NT2/D1 (cell line): Measurements from ENCODE around the gene CLEC3B.

Source experiments
- DNase-seq: peaks from one replicate; pipeline ENCODE4 v3.0.0-alpha.2; 2011; ENCODE audit warnings: low read depth, low spot score
- H3K27me3 ChIP-seq: 2 replicates; pipeline ENCODE4 v1.6.0; 2011; ENCODE audit warnings: mild to moderate bottlenecking; ENCODE audit not compliant: insufficient read length, insufficient read depth
- H3K36me3 ChIP-seq: 2 replicates; pipeline ENCODE4 v1.6.1; 2011; ENCODE audit warnings: mild to moderate bottlenecking, low read length, mixed read lengths; ENCODE audit not compliant: insufficient read depth, insufficient read length
- H3K4me1 ChIP-seq: 2 replicates; pipeline ENCODE4 v1.5.1; 2011; ENCODE audit not compliant: insufficient read depth, insufficient read length
- H3K4me3 ChIP-seq: 2 replicates; pipeline ENCODE4 v1.5.1; 2011; ENCODE audit warnings: low read depth; ENCODE audit not compliant: insufficient read length
- H3K9ac ChIP-seq: 2 replicates; pipeline ENCODE4 v1.6.0; 2011; ENCODE audit warnings: low read depth; ENCODE audit not compliant: insufficient read length
- H3K9me3 ChIP-seq: 2 replicates; pipeline ENCODE4 v1.5.1; 2011; ENCODE audit warnings: mild to moderate bottlenecking, low read length; ENCODE audit not compliant: insufficient read depth
- SUZ12 ChIP-seq: IDR thresholded peaks from 2 replicates; pipeline ENCODE4 v1.6.1; 2011; ENCODE audit not compliant: insufficient read length, insufficient read depth; ENCODE audit errors: extremely low read depth
- YY1 ChIP-seq: IDR thresholded peaks from 2 replicates; pipeline ENCODE4 v1.6.1; 2011; ENCODE audit not compliant: insufficient read length, insufficient read depth
- ZNF274 ChIP-seq: IDR thresholded peaks from 2 replicates; pipeline ENCODE4 v1.6.1; 2011; ENCODE audit warnings: mild to moderate bottlenecking, low read depth, low read length

CLEC3B gene

GRCh38 chr3:45059132-45059531, 33.0 kb downstream of the CLEC3B start:
- DNase-seq, result no peak

GRCh38 chr3:45060165-45060892, 34.2 kb downstream of the CLEC3B start:
- Histone ChIP-seq H3K9ac (no peak overlapping the region), H3K36me3 (no peaks in the 10 kb centered on the region), H3K4me1 (peaks cover 3% of the 10 kb centered on the region), H3K9me3 (no peaks in the 10 kb centered on the region), H3K27me3 (peaks cover 13% of the 10 kb centered on the region), H3K4me3 (no peak overlapping the region)
- DNase-seq, result no peak
- TF ChIP-seq ZNF274 (no peak), YY1 (no peak), SUZ12 (no peak)

More at GRCh38 chr3:45059132-45059531, 33.0 kb downstream of the CLEC3B start:
- no peak overlapping the region for H3K9ac ChIP-seq
- no peak for TF ChIP-seq SUZ12
- no peak for TF ChIP-seq ZNF274
- TF ChIP-seq YY1, result no peak
- H3K9me3 ChIP-seq, result no peaks in the 10 kb centered on the region
- no peak overlapping the region for H3K4me3 ChIP-seq
- no peaks in the 10 kb centered on the region for H3K36me3 ChIP-seq
- H3K4me1 ChIP-seq, result peaks cover 3% of the 10 kb centered on the region
- H3K27me3 ChIP-seq, result peaks cover 13% of the 10 kb centered on the region

- H3K9ac ChIP-seq, result no peak overlapping the region
- no peak for DNase-seq
- no peaks in the 10 kb centered on the region for H3K4me1 ChIP-seq
- no peaks in the 10 kb centered on the region for H3K36me3 ChIP-seq
- no peaks in the 10 kb centered on the region for H3K9me3 ChIP-seq
- H3K27me3 ChIP-seq, result peaks cover 13% of the 10 kb centered on the region
- TF ChIP-seq YY1, result no peak
- H3K4me3 ChIP-seq, result no peak overlapping the region
Measured at GRCh38 chr3:45062697-45063070, 36.6 kb downstream of the CLEC3B start.

GRCh38 chr3:45064512-45065372, 38.6 kb downstream of the CLEC3B start:
- Histone ChIP-seq H3K36me3 (no peaks in the 10 kb centered on the region), H3K9me3 (no peaks in the 10 kb centered on the region), H3K27me3 (peaks cover 2% of the 10 kb centered on the region), H3K9ac (no peak overlapping the region), H3K4me3 (no peak overlapping the region), H3K4me1 (no peaks in the 10 kb centered on the region)
- TF ChIP-seq SUZ12, result no peak
- no peak for TF ChIP-seq ZNF274
- TF ChIP-seq YY1, result no peak
- DNase-seq, result no peak

GRCh38 chr3:45065373-45065720, 39.2 kb downstream of the CLEC3B start:
- H3K36me3 ChIP-seq, result no peaks in the 10 kb centered on the region
- H3K27me3 ChIP-seq, result peaks cover 2% of the 10 kb centered on the region
- H3K9ac ChIP-seq, result no peak overlapping the region
- H3K4me1 ChIP-seq, result no peaks in the 10 kb centered on the region
- TF ChIP-seq ZNF274, result no peak
- no peak for TF ChIP-seq YY1
- no peak for TF ChIP-seq SUZ12
- DNase-seq, result no peak
- H3K9me3 ChIP-seq, result no peaks in the 10 kb centered on the region
- no peak overlapping the region for H3K4me3 ChIP-seq

GRCh38 chr3:45066109-45066801, 40.2 kb downstream of the CLEC3B start:
- no peak for DNase-seq
- Histone ChIP-seq H3K9ac (no peak overlapping the region), H3K36me3 (no peaks in the 10 kb centered on the region), H3K9me3 (no peaks in the 10 kb centered on the region), H3K27me3 (peaks cover 2% of the 10 kb centered on the region), H3K4me3 (no peak overlapping the region), H3K4me1 (no peaks in the 10 kb centered on the region)
- TF ChIP-seq ZNF274 (no peak), YY1 (no peak)

- Histone ChIP-seq H3K36me3 (no peaks in the 10 kb centered on the region), H3K9ac (no peak overlapping the region), H3K4me3 (no peak overlapping the region), H3K27me3 (no peaks in the 10 kb centered on the region), H3K9me3 (no peaks in the 10 kb centered on the region), H3K4me1 (no peaks in the 10 kb centered on the region)
- DNase-seq, result no peak
- TF ChIP-seq YY1 (no peak), ZNF274 (no peak), SUZ12 (no peak)
Measured at GRCh38 chr3:45067486-45067885, 41.4 kb downstream of the CLEC3B start.
